ENCODE measurements around the gene FA2H.
A peak's percentile ranks its signal among the peaks of the same experiment; 100 is the strongest.

Gene FA2H

GRCh38 chr16:74666425-74667254 lies 108.0 kb downstream of the FA2H start, which contains the start of gene RFWD3:
RFWD3 (minus strand) TSS chr16:74666877; CDS start chr16:74661449, 5,428 bp downstream.
- H3K36me3 ChIP-seq, result peaks cover 36 to 53% (median 43%) of the 10 kb centered on the region in 11 experiments
- peak within 1 kb of the TSS; percentile 70 to 98 (median 95) for H3K27ac ChIP-seq
- peak within 1 kb of the TSS; percentile 93 to 99 (median 95) for H3K9ac ChIP-seq
- no peak for TF ChIP-seq Cebpa-rat (IDR thresholded peaks at IDR 0.05)
- H3K4me3 ChIP-seq, result peak within 1 kb of the TSS; percentile 83 to 100 (median 97)
- H3K27me3 ChIP-seq, result no peaks in the 10 kb centered on the region
- peaks cover 5 to 50% (median 39%) of the 10 kb centered on the region in 11 experiments; a peak in 18 of 22 replicates for H4K20me1 ChIP-seq
- peak within 1 kb of the TSS; percentile 82 to 91 (median 89) for H3K4me2 ChIP-seq
- H3K9me3 ChIP-seq (replicated peaks in 1 of 11), result peaks cover 0 to 21% (median 7%) of the 10 kb centered on the region in 11 experiments; a peak in 12 of 22 replicates
- peaks cover 34 to 52% (median 45%) of the 10 kb centered on the region in 10 experiments for H3K4me1 ChIP-seq

- Histone ChIP-seq H3K27me3 (no peaks in the 10 kb centered on the region), H3K9me3 (replicated peaks in 1 of 11) (peaks cover 0 to 21% (median 7%) of the 10 kb centered on the region in 11 experiments; a peak in 12 of 22 replicates), H4K20me1 (peaks cover 5 to 56% (median 45%) of the 10 kb centered on the region in 11 experiments; a peak in 18 of 22 replicates), H3K36me3 (peaks cover 37 to 53% (median 47%) of the 10 kb centered on the region in 11 experiments), H3K4me1 (peaks cover 37 to 55% (median 49%) of the 10 kb centered on the region in 10 experiments), H3K4me2 (peak overlapping the region; percentile 62 to 90 (median 84)), H3K4me3 (peak overlapping the region; percentile 83 to 100 (median 97)), H3K27ac (peak overlapping the region; percentile 70 to 98 (median 95)), H3K9ac (peak overlapping the region; percentile 93 to 99 (median 95))
- TF ChIP-seq Cebpa-rat (IDR thresholded peaks at IDR 0.05), result no peak
Observed at GRCh38 chr16:74666010-74666421, 108.6 kb downstream of the FA2H start.
